Erythroblast (primary cell): ENCODE results near the gene WDR20.

Experiments used
- GATA1 ChIP-seq: IDR thresholded peaks from 2 replicates; pipeline ENCODE4 v1.6.1; 2011; ENCODE audit warnings: low read depth, mild to moderate bottlenecking, control low read depth, low read length, moderate library complexity
- POLR2A ChIP-seq: IDR thresholded peaks from 2 replicates; pipeline ENCODE4 v1.6.1; 2011; ENCODE audit warnings: mild to moderate bottlenecking, low read length

DNA sequence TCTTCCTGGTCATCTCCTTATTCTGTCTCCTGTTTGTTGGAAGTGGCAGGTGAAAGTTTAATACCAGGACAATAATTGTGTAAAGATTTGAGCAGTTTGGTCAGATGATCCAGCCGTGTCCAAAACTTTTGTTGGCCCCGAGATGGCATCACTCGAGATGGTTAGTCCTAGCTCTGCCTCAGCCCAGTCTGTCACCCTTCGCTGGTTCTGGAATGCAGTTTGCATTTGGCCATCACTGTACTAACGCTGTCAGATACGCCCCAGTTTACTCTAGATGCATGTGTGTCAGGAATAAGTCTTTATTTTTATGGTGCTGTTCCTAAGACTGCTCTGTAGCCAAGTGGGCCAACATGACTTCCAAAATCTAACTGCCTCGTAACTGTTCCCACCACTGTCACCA lies 85.7 kb downstream of the WDR20 start:
- TF ChIP-seq POLR2A (no peak), GATA1 (no peak)
